Measurements from ENCODE around the gene DTX4.

The DTX4 gene

GRCh38 chr11:59223611-59224010 lies 51.7 kb downstream of the DTX4 start:
- Histone ChIP-seq H3K9ac (ENCODE audit: low read length) (no peak overlapping the region), H3K79me2 (ENCODE audit: insufficient read depth, low read length) (no peaks in the 10 kb centered on the region), H3K9me3 (ENCODE audit: low read length) (no peaks in the 10 kb centered on the region), H3K4me2 (ENCODE audit: low read length) (no peak overlapping the region), H3K27me3 (ENCODE audit: insufficient read depth, low read length) (no peaks in the 10 kb centered on the region), H3K4me1 (ENCODE audit: insufficient read depth, low read length, severe bottlenecking) (peaks cover 39% of the 10 kb centered on the region), H3K27ac (ENCODE audit: low read depth, low read length, poor library complexity, severe bottlenecking) (no peak overlapping the region), H4K20me1 (ENCODE audit: insufficient read depth, low read length) (no peaks in the 10 kb centered on the region), H3K36me3 (ENCODE audit: insufficient read depth, low read length) (no peaks in the 10 kb centered on the region), H3F3A (ENCODE audit: insufficient read depth, low read length) (no peaks in the 10 kb centered on the region), H2AFZ (ENCODE audit: low read length) (no peak overlapping the region), H3K9me2 (ENCODE audit: low read depth, low read length) (no peaks in the 10 kb centered on the region), H3K4me3 (ENCODE audit: low read depth, low read length, poor library complexity, severe bottlenecking) (no peak overlapping the region)
- TF ChIP-seq EZH2 (IDR thresholded peaks at IDR 0.05; ENCODE audit: borderline replicate concordance, low read length) (no peak), CTCF (IDR thresholded peaks at IDR 0.05; ENCODE audit: low read length) (no peak)

GRCh38 chr11:59224351-59224928 lies 52.5 kb downstream of the DTX4 start:
- Histone ChIP-seq H2AFZ (ENCODE audit: low read length) (no peak overlapping the region), H3K27ac (ENCODE audit: low read depth, low read length, poor library complexity, severe bottlenecking) (no peak overlapping the region), H3K9ac (ENCODE audit: low read length) (no peak overlapping the region), H3K4me1 (ENCODE audit: insufficient read depth, low read length, severe bottlenecking) (peaks cover 39% of the 10 kb centered on the region), H3K4me3 (ENCODE audit: low read depth, low read length, poor library complexity, severe bottlenecking) (no peak overlapping the region), H4K20me1 (ENCODE audit: insufficient read depth, low read length) (no peaks in the 10 kb centered on the region), H3K79me2 (ENCODE audit: insufficient read depth, low read length) (no peaks in the 10 kb centered on the region), H3K9me3 (ENCODE audit: low read length) (no peaks in the 10 kb centered on the region), H3K9me2 (ENCODE audit: low read depth, low read length) (no peaks in the 10 kb centered on the region), H3K36me3 (ENCODE audit: insufficient read depth, low read length) (no peaks in the 10 kb centered on the region), H3K27me3 (ENCODE audit: insufficient read depth, low read length) (no peaks in the 10 kb centered on the region), H3K4me2 (ENCODE audit: low read length) (peak overlapping the region; percentile 39; the same call in 1 of the 2 replicates), H3F3A (ENCODE audit: insufficient read depth, low read length) (no peaks in the 10 kb centered on the region)
- TF ChIP-seq EZH2 (IDR thresholded peaks at IDR 0.05; ENCODE audit: borderline replicate concordance, low read length) (no peak), CTCF (IDR thresholded peaks at IDR 0.05; ENCODE audit: low read length) (no peak)

GRCh38 chr11:59225017-59225416 lies 53.1 kb downstream of the DTX4 start:
- H3K9ac ChIP-seq (ENCODE audit: low read length) = no peak overlapping the region

More at GRCh38 chr11:59225017-59225416, 53.1 kb downstream of the DTX4 start:
- Histone ChIP-seq H3K9me2 (ENCODE audit: low read depth, low read length) (no peaks in the 10 kb centered on the region), H3F3A (ENCODE audit: insufficient read depth, low read length) (no peaks in the 10 kb centered on the region), H3K4me2 (ENCODE audit: low read length) (no peak overlapping the region), H3K27me3 (ENCODE audit: insufficient read depth, low read length) (no peaks in the 10 kb centered on the region), H3K27ac (ENCODE audit: low read depth, low read length, poor library complexity, severe bottlenecking) (no peak overlapping the region), H4K20me1 (ENCODE audit: insufficient read depth, low read length) (no peaks in the 10 kb centered on the region), H3K4me3 (ENCODE audit: low read depth, low read length, poor library complexity, severe bottlenecking) (no peak overlapping the region), H3K79me2 (ENCODE audit: insufficient read depth, low read length) (no peaks in the 10 kb centered on the region), H3K36me3 (ENCODE audit: insufficient read depth, low read length) (no peaks in the 10 kb centered on the region), H3K4me1 (ENCODE audit: insufficient read depth, low read length, severe bottlenecking) (peaks cover 39% of the 10 kb centered on the region), H3K9me3 (ENCODE audit: low read length) (no peaks in the 10 kb centered on the region), H2AFZ (ENCODE audit: low read length) (no peak overlapping the region)
- TF ChIP-seq EZH2 (IDR thresholded peaks at IDR 0.05; ENCODE audit: borderline replicate concordance, low read length) = no peak
- TF ChIP-seq CTCF (IDR thresholded peaks at IDR 0.05; ENCODE audit: low read length) = no peak
